ENCODE results near the gene INHBC. TPM values are rescaled to one million over a fixed set of nuclear protein-coding genes. Genes with fewer than 3 reads are reported as not detected.

Gene INHBC
- total and polyA plus RNA-seq, 2 donors (not counting 1 experiment from before 2014, with no cell fraction given), result 0.17 to 0.31 TPM

GRCh38 chr12:57498132-57498502, 63.5 kb downstream of the INHBC start:
- H2AFZ ChIP-seq (ENCODE audit: insufficient read depth, low read depth, low read length, poor library complexity, severe bottlenecking), result no peak overlapping the region
- no peaks in the 10 kb centered on the region for H4K20me1 ChIP-seq (ENCODE audit: control insufficient read depth, insufficient read depth, low read length, poor library complexity, severe bottlenecking)
- Mint-ChIP-seq H3K4me1 (peaks cover 4% of the 10 kb centered on the region), H3K27ac (no peak overlapping the region), H3K4me3 (no peak overlapping the region), H3K27me3 (no peaks in the 10 kb centered on the region), H3K9me3 (ENCODE audit: insufficient read depth) (no peaks in the 10 kb centered on the region)
- H3K9ac ChIP-seq (ENCODE audit: low read length), result no peak overlapping the region
- no peak overlapping the region for H3K4me3 ChIP-seq (ENCODE audit: control extremely low read depth in 1 of 5, extremely low read depth in 1 of 5, insufficient read depth in 1 of 5, low read depth in 2 of 5, low read length in 4 of 5)
- no peaks in the 10 kb centered on the region for H3K4me1 ChIP-seq (ENCODE audit: control insufficient read depth in 2 of 2, insufficient read depth in 2 of 2, low read length in 2 of 2)
- no peaks in the 10 kb centered on the region for H3K9me3 ChIP-seq (ENCODE audit: control extremely low read depth in 1 of 3, control insufficient read depth in 2 of 3, insufficient read depth in 1 of 3, low read length in 2 of 3)
- peaks cover 3 to 58% of the 10 kb centered on the region in 2 experiments for H3K36me3 ChIP-seq (replicated peaks in 1 of 2; ENCODE audit: control extremely low read depth in 1 of 2, control insufficient read depth in 1 of 2, extremely low read depth in 1 of 2, insufficient read depth in 2 of 2, low read length in 1 of 2)
- ATAC-seq (ENCODE audit: low read depth) (no peak), DNase-seq (no peak)
- POLR2A ChIA-PET, result no interaction called here
- CTCF ChIA-PET, result no interaction called here
- peaks cover 28% of the 10 kb centered on the region for H3K79me2 ChIP-seq (ENCODE audit: control insufficient read depth, insufficient read depth, low read length)
- WGBS (ENCODE audit: insufficient coverage), result 98% methylated on average over 6 of the region's 9 CpGs
- no peak for TF ChIP-seq CTCF (IDR thresholded peaks at IDR 0.05)
- no peak for TF ChIP-seq EZH2 (IDR thresholded peaks at IDR 0.05; ENCODE audit: borderline replicate concordance, insufficient read depth, low read depth, low read length, poor library complexity, severe bottlenecking)
- no peaks in the 10 kb centered on the region for H3K27me3 ChIP-seq (replicated peaks in 1 of 4; ENCODE audit: control extremely low read depth in 1 of 4, control insufficient read depth in 3 of 4, insufficient read depth in 4 of 4, low read length in 3 of 4)
- intact Hi-C loops (cut with micrococcal nuclease), result no loop called here
- no peak overlapping the region for H3K27ac ChIP-seq (ENCODE audit: low read length in 2 of 2)
- H3K4me2 ChIP-seq (replicated peaks; ENCODE audit: low read depth, low read length, poor library complexity, severe bottlenecking), result no peak overlapping the region

GRCh38 chr12:57498571-57498970, 64.0 kb downstream of the INHBC start:
- TF ChIP-seq CTCF (IDR thresholded peaks at IDR 0.05) (no peak), EZH2 (IDR thresholded peaks at IDR 0.05; ENCODE audit: borderline replicate concordance, insufficient read depth, low read depth, low read length, poor library complexity, severe bottlenecking) (no peak)
- no peak overlapping the region for H3K4me3 ChIP-seq (ENCODE audit: control extremely low read depth in 1 of 5, extremely low read depth in 1 of 5, insufficient read depth in 1 of 5, low read depth in 2 of 5, low read length in 4 of 5)
- Mint-ChIP-seq H3K4me3 (no peak overlapping the region), H3K4me1 (peaks cover 4% of the 10 kb centered on the region), H3K9me3 (ENCODE audit: insufficient read depth) (no peaks in the 10 kb centered on the region), H3K27ac (no peak overlapping the region), H3K27me3 (no peaks in the 10 kb centered on the region)
- H3K79me2 ChIP-seq (ENCODE audit: control insufficient read depth, insufficient read depth, low read length), result peaks cover 28% of the 10 kb centered on the region
- 100% methylated on average over 3 of the region's 4 CpGs for WGBS (ENCODE audit: insufficient coverage)
- H3K9ac ChIP-seq (ENCODE audit: low read length), result no peak overlapping the region
- ATAC-seq (ENCODE audit: low read depth), result no peak
- intact Hi-C loops (cut with micrococcal nuclease), result no loop called here
- H3K9me3 ChIP-seq (ENCODE audit: control extremely low read depth in 1 of 3, control insufficient read depth in 2 of 3, insufficient read depth in 1 of 3, low read length in 2 of 3), result no peaks in the 10 kb centered on the region
- ChIA-PET POLR2A (no interaction called here), CTCF (no interaction called here)
- H4K20me1 ChIP-seq (ENCODE audit: control insufficient read depth, insufficient read depth, low read length, poor library complexity, severe bottlenecking), result no peaks in the 10 kb centered on the region
- H3K4me1 ChIP-seq (ENCODE audit: control insufficient read depth in 2 of 2, insufficient read depth in 2 of 2, low read length in 2 of 2), result no peaks in the 10 kb centered on the region
- H3K27ac ChIP-seq (ENCODE audit: low read length in 2 of 2), result no peak overlapping the region
- DNase-seq, result no peak
- H2AFZ ChIP-seq (ENCODE audit: insufficient read depth, low read depth, low read length, poor library complexity, severe bottlenecking), result no peak overlapping the region
- no peak overlapping the region for H3K4me2 ChIP-seq (replicated peaks; ENCODE audit: low read depth, low read length, poor library complexity, severe bottlenecking)
- H3K27me3 ChIP-seq (replicated peaks in 1 of 4; ENCODE audit: control extremely low read depth in 1 of 4, control insufficient read depth in 3 of 4, insufficient read depth in 4 of 4, low read length in 3 of 4), result no peaks in the 10 kb centered on the region
- H3K36me3 ChIP-seq (replicated peaks in 1 of 2; ENCODE audit: control extremely low read depth in 1 of 2, control insufficient read depth in 1 of 2, extremely low read depth in 1 of 2, insufficient read depth in 2 of 2, low read length in 1 of 2), result peaks cover 3 to 58% of the 10 kb centered on the region in 2 experiments

All from B cell (primary cell).